COLO668 (cell line): ENCODE data around the gene CDC42EP4.
"Not testable (repeated sequence)": the region's sequence is repeated elsewhere in the genome, so short reads cannot be mapped to it uniquely, and the experiment has no call there.

ENCODE experiments used
- DNase-seq: peaks from one replicate; lab custom pipeline; 2025; ENCODE audit not compliant: unreplicated experiment; lab: John Stamatoyannopoulos, UW

The CDC42EP4 gene

DNA sequence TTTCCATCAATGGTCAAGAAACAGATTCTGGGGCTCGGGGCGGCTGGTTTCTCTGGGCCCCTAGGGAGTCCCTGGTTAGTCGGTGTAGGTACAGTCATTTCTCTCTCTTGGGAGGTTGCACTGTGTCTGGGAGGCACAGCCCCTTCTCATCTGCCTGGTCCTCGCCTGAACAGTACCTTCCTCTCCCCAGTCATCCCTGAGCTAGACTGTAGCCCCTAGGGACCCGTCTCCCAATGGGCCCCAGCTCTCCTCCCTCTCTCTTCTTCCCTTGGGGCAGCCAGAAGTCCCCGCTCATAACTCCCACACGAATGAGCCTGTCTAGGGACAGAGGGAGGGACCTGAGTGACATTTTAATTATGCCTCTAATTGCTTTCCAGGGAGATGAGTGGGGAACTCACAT is 29.9 kb downstream of the CDC42EP4 start:
- no peak for DNase-seq

DNA sequence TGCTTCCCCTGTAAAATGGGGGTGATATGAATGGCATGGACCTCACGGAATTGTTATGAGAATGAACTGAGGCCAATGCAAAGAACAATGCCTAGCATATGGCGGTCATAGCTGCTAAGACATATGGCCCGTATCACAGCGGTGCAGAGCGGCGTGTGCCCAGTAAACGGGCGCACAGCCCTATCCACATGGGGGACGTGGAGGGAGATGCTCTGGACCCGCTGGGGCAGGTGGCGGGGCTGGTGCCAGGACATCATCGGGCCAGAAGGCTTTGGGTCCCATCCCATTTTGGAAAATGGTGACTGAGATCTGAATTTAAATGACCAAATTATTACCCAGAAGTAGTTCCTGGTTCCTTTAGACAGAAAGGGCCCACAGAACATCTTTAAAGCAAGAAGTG is 31.6 kb downstream of the CDC42EP4 start:
- DNase-seq, result no peak

DNA sequence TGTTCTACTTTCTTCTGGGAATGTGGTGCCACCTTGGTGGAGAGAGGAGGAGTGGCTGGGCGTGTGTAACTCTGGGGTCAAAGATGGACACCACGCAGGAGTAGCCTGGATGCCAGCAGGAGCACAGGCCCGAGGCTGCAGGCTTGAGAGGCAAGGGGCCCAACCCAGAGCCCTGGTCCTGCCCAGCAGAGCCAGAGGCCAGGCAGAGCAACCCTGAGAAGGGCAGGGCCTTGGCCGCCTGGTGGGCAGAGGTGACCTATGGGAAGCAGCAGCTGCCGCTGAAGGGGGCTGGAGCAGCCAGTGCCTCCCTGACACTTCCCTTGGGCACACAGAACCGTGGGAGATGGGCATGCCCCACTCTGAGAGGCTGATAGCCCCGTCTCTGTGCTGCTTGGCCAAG is 32.1 kb downstream of the CDC42EP4 start:
- DNase-seq, result no peak

DNA sequence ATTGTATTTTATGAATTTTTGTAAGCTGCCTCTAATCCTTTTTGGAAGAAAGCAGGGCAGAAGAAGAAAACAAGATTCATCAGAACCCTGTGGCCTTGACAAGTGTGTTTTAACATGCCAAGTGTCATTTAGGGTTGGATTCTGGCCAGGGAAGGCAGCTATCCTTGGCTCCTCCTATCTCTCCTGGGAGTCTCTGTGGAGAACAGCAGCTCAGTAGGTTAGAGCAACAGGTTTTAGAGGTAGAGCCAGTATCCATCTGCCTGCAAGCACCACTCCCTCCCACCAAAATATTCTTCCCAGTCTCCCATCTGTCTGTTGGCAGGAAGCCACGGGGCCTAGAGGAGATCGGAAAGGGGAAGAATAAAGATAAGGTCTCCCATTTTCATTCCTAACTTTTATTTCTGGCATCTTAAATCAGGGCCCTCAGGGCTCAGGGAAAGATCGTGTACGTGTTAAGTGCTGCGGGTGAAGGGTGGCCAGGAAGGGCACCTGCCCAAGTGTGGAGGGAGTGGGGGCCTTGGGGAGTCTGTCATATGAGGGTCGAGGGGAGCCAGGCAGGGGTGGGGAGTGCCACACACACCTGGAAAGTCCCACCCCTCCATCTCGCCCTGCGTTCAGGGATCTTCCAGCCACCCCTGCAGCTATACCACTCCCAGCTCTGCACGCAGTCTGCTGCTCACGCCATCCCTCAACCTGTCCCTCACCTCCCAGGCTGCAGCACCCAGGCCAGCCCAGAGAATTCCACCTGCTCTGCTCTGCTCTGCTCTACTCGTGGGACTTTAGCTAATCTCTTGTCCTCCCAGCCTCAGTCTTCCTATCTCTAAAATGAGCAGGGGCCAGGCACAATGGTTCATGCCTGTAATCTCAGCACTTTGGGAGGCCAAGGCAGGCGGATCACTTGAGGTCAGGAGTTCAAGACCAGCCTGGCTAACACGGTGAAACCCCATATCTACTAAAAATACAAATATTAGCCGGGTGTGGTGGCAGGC is 33.0 kb downstream of the CDC42EP4 start:
- no peak for DNase-seq

- no peak for DNase-seq
These were observed 33.7 kb downstream of the CDC42EP4 start for GRCh38 chr17:73278049-73278464.

DNA sequence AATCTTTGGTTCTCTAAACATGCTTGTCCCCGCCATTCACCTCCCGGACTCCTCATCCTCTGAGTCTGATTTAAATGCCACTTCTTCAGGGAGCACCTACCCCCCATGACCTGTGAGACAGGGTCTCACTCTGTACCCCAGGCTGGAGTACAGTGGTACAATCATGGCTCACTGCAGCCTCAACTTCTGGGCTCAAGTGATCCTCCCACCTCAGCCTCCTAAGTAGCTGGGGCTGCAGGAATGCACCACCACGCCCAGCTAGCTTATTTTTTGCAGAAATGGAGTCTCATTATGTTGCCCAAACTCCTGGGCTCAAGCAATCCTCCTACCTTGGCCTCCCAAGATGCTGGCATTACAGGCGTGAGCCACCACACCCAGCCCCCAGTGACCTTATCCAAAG is 37.3 kb downstream of the CDC42EP4 start:
- no peak for DNase-seq

DNA sequence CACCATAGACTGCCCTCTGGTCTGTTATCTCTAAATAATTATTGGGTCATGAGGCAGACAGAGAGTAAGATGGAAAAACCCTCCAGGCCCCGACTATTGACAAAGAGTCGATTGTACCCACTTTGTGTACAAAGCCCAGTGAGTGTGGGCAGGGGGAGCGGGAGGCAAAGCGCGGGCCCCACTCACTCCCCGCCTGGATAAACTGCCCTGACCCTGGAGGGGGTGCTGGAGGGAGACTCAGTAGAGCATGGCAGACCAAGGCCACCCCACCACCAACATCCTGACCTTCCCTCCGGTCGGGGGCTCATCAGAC is 38.9 kb downstream of the CDC42EP4 start:
- no peak for DNase-seq

GRCh38 chr17:73271072-73271471 is 40.7 kb downstream of the CDC42EP4 start:
- no peak for DNase-seq

DNA sequence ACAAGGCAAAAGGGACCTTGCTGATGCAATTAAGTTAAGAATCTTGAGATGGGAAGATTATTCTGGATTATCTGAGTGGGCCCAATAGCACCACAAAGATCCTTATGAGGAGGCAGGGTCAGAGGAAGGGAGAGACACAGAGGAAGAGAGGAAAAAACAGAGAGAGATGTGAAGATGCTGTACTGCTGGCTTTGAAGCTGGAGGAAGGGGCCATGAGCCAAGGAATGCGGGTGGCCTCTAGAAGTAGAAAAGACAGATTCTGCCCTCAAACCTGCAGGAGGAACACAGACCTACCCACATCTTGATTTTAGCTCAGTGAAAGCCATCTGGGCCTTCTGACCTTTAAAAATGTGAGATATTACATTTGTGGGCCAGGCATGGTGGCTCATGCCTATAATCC is 42.0 kb downstream of the CDC42EP4 start:
- DNase-seq, result no peak

DNA sequence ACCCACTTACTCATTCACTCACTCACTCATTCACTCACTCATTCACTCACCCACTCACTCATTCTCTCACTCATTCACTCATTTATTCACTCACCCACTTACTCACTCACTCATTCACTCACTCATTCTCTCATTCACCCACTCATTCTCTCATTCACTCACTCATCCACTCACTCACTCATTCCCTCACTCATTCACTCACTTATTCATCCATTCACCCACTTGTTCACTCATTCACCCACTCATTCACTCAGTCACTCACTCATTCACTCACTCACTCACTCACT is 42.5 kb downstream of the CDC42EP4 start:
- no peak for DNase-seq

DNA sequence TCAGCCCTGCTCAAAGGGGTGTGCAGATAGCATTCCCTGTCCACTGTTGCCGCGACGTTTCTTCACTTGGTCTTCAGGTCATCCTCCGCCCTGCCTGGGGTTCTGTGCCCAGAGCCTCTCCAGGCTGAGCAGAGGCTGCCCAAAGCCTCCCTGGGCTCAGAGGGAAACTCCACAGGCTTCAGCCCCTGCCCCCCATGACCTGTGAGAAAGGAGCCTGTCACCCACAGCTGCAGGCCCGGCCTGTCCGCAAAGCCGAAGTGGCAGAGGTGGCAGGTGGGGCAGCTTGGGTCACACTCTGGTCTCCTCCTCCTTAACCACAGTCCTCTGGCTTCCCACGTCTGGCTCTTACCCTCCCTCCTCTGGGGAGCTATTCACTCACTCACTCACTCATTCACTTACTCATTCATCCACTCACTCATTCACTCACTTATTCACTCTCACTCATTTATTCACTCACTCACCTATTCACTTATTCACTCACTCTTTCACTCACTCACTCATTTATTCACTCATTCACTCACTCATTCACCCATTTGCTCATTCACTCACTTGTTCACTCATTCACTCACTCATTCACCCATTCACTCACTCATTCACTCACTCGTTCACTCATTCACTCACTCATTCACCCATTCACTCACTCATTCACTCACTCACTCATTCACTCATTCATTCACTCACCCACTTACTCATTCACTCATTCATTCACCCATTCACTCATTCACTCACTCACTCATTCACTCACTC is 43.0 kb downstream of the CDC42EP4 start:
- DNase-seq, result no peak

- no peak for DNase-seq
These were observed 43.9 kb downstream of the CDC42EP4 start for GRCh38 chr17:73267648-73268537.

DNA sequence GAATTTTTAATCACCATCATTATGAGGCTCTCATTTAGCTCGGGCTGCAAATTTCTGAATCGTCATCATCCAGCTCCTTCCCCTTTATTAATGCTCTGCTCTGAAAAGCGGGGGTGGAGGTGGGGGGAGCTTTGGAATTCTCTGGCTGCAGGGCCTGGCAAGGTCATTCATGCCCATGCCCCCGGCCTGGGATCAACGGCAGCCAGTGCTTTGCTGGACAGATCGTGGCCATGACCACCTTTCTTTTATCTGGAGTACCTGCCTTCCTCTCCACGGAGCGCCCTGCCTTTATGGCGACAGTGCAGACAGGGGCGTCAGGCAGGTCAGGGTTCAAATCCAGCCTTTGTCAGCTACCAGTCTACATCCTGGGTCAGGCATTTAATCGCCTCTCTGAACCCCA is 45.0 kb downstream of the CDC42EP4 start:
- DNase-seq, result no peak

DNA sequence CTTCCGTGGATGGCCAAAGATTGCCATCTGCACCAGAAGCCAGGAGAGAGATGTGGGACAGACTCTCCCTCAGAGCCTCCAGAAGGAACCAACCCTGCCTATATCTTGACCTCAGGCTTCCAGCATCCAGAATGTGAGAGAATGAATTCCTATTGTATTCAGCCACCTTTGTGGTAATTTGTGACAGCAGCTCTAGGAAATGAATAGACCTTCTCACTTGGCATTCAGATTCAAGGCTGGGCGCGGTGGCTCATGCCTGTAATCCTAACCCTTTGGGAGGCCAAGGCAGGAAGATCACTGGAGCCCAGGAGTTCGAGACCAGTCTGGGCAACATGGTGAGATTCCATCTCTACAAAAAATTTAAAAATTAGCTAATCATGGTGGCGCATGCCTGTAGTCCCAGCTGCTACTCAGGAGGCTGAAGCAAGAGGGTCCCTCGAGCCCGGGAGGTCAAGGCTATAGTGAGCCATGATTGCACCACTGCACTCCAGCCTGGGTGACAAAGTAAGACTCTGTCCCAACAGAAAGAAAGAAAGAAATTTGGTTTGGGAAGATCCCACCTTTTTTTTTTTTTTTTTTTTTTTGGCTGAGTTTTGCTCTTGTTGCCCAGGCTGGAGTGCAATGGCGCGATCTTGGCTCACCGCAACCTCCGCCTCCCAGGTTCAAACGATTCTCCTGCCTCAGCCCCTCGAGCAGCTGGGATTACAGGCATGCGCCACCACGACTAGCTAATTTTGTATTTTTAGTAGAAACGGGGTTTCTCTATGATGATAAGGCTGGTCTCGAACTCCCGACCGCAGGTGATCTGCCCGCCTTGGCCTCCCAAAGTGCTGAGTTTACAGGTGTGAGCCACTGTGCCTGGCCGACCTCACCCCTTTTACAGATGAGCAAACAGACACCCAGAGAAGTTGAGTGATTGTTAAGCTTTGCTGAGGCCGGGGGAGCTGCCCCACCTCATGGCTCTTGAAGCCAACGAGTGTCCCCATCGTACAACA is 45.9 kb downstream of the CDC42EP4 start:
- no peak for DNase-seq

DNA sequence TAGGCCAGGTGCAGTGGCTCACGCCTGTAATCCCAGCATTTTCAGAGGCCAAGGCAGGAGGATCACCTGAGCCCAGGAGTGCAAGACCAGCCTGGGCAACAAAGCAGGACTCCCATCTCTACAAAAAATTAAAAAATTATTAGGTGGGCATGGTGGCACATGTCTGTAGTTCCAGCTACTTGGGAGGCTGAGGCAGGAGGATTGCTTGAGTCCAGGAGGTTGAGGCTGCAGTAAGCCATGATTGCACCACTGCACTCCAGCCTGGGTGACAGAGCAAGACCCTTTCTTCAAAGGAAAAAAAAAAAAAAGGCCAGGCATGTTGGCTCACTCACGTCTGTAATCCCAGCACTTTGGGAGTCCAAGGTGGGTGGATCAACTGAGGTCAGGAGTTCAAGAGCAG is 47.4 kb downstream of the CDC42EP4 start:
- not testable (repeated sequence) for DNase-seq

- DNase-seq, result no peak
These were observed 48.8 kb downstream of the CDC42EP4 start for GRCh38 chr17:73262676-73263642.

DNA sequence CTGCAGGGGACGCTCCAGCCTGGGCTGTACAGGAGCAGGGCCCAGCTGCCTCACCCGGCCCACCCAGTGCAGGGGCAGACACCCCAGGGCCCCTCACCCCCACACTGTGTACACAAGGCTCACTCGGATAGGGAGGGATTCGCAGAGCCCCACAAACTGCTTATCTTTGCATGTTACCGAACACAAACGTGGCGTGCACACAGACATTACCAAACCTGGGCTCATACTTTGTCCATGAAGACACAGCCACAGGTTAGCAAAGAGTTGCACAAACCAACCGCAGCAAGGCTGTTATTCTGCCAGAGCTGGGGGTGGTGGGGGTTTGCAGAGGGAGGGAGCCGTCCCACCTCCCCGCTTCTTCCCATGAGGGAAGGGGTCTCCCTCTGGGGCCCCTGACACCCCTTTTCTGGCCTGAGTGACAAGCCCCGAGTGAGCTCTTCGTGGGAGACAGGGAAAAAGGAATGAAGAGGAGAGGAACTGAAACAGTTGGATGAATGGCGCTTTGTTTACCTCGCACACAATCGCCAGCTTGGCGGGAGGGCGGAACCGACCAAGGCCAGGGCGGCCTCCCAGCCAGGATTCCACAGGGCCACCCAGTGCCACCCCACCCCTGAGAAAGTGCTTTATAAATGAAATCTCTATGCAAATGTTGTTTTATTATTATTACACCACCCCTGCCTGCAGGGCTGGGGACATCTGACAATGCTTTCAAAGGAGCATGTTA is 49.7 kb downstream of the CDC42EP4 start:
- DNase-seq, result peak; percentile 42

- no peak for DNase-seq
These were observed 50.2 kb downstream of the CDC42EP4 start, which contains the start of gene CPSF4L for GRCh38 chr17:73261617-73261951. Gene CPSF4L (minus strand): TSS chr17:73261880. CDS start chr17:73261818, 62 bp downstream.
